Breast epithelium (tissue), 4 donors: ENCODE results near the gene CRYBB3. TPM values are rescaled to one million over a fixed set of nuclear protein-coding genes. Genes with fewer than 3 reads are reported as not detected.

Experiments
- DNase-seq, 2 donors: peaks; one replicate each; pipeline ENCODE4 v3.0.0-alpha.2; 2019; ENCODE audit warnings: low spot score in 2 of 2
- H3K27ac ChIP-seq, 2 donors: fragments of 200-600 bp; sonication (generic) in 1 of 2; one replicate each; pipeline ENCODE4 v1.5.1; 2016 to 2019; ENCODE audit warnings: mild to moderate bottlenecking in 1 of 2
- H3K27me3 ChIP-seq, 2 donors: fragments of 200-600 bp; sonication (generic) in 1 of 2; one replicate each; pipeline versions ENCODE4 v1.5.1 to v1.6.0; 2017 to 2019; ENCODE audit warnings: control low read depth in 1 of 2, mild to moderate bottlenecking in 1 of 2
- H3K36me3 ChIP-seq: fragments of 200-600 bp; one replicate; pipeline ENCODE4 v1.5.1; 2019
- H3K4me1 ChIP-seq, 2 donors: fragments of 200-600 bp; sonication (generic); one replicate each; pipeline ENCODE4 v1.5.1; 2016 to 2019; ENCODE audit warnings: control low read depth in 1 of 2
- H3K4me3 ChIP-seq, 3 donors: fragments of 200-600 bp; sonication (generic); 1 replicate in 2 of 3; 2 replicates in 1 of 3; pipeline ENCODE4 v1.5.1; 2016 to 2019; ENCODE audit warnings: mild to moderate bottlenecking in 3 of 3, moderate library complexity in 2 of 3
- H3K9me3 ChIP-seq, 2 donors: fragments of 200-600 bp; sonication (generic) in 1 of 2; one replicate each; pipeline ENCODE4 v1.5.1; 2016 to 2019; ENCODE audit warnings: control low read depth in 1 of 2
- CTCF ChIP-seq, 3 donors: fragments of 450-650 bp; IDR thresholded peaks; one replicate each; pipeline ENCODE4 v1.5.1; 2016 to 2017; ENCODE audit warnings: antibody characterized with exemption in 3 of 3, mild to moderate bottlenecking in 3 of 3, moderate library complexity in 3 of 3
- POLR2A ChIP-seq: fragments of 450-650 bp; IDR thresholded peaks from one replicate; pipeline ENCODE4 v1.6.1; 2016; ENCODE audit warnings: antibody characterized with exemption, mild to moderate bottlenecking, moderate library complexity
- POLR2AphosphoS5 ChIP-seq, 3 donors: sonication (generic); formaldehyde crosslinking; IDR thresholded peaks; one replicate each; pipeline ENCODE4 v1.6.1; 2017; ENCODE audit warnings: antibody characterized with exemption in 3 of 3
- intact Hi-C: fragments of 100-400 bp; cut with DNase I; formaldehyde crosslinking; loops from one replicate; pipeline ENCODE4 v1.15.1; 2023; ENCODE audit warnings: low total_unique reads
- total RNA-seq, 3 donors: library from RNA; depleted of rRNA; stranded (reverse); fragments of >200 nt; gene quantifications; one replicate each; pipeline ENCODE4 v1.1.0, GENCODE V29; 2016

Gene CRYBB3
- total RNA-seq, 3 donors from 2014 or later = 0.66 TPM; not detected in 2

DNA sequence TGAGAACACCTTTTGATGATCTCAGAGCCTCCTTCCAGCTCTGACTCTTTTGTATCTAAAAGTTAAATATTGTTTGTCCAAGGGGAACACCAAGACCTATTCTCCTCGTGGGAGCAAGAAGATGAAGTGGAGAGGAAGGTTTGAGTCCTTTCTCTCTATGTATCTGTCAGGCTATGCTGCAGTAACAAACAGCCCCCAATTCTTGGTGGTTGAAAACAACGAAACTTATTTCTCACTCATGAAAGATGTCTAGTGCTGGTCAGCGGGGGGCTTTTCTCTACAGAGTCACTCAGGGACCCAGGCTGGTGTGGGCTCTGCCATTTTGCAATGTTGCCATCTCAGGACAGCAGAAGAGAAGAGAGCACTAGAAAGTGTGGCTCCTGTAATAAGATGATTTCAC is 13.6 kb downstream of the CRYBB3 start:
- H3K27ac ChIP-seq = no peak overlapping the region
- TF ChIP-seq CTCF (IDR thresholded peaks at IDR 0.05) (no peak), POLR2AphosphoS5 (IDR thresholded peaks at IDR 0.05) (no peak), POLR2A (no peak)

GRCh38 chr22:25216230-25216629 is 16.6 kb downstream of the CRYBB3 start:
- H3K4me3 ChIP-seq = no peak overlapping the region
- no peaks in the 10 kb centered on the region for H3K36me3 ChIP-seq
- no peaks in the 10 kb centered on the region for H3K4me1 ChIP-seq
- no peaks in the 10 kb centered on the region for H3K27me3 ChIP-seq
- no peak for DNase-seq
- peaks cover 0 to 5% of the 10 kb centered on the region in 2 donors for H3K9me3 ChIP-seq
- no peak for TF ChIP-seq POLR2A
- TF ChIP-seq CTCF (IDR thresholded peaks at IDR 0.05) = no peak
- no peak for TF ChIP-seq POLR2AphosphoS5 (IDR thresholded peaks at IDR 0.05)
- intact Hi-C loops = no loop called here
- H3K27ac ChIP-seq = no peak overlapping the region

More for the DNA sequence above, 13.6 kb downstream of the CRYBB3 start:
- no peaks in the 10 kb centered on the region for H3K36me3 ChIP-seq
- no peak overlapping the region for H3K4me3 ChIP-seq
- peaks cover 0 to 5% of the 10 kb centered on the region in 2 donors for H3K9me3 ChIP-seq
- H3K27me3 ChIP-seq = no peaks in the 10 kb centered on the region
- no peaks in the 10 kb centered on the region for H3K4me1 ChIP-seq
- intact Hi-C loops = no loop called here
- DNase-seq = no peak

- H3K27ac ChIP-seq = no peak within 1 kb of the TSS
- no peak within 1 kb of the TSS for H3K4me3 ChIP-seq
- TF ChIP-seq POLR2AphosphoS5 (IDR thresholded peaks at IDR 0.05) = no peak
- no peak for TF ChIP-seq POLR2A
- TF ChIP-seq CTCF (IDR thresholded peaks at IDR 0.05) = no peak
- no peaks in the 10 kb centered on the region for H3K4me1 ChIP-seq
- no peaks in the 10 kb centered on the region for H3K9me3 ChIP-seq
- H3K36me3 ChIP-seq = no peaks in the 10 kb centered on the region
- intact Hi-C loops = no loop called here
- no peaks in the 10 kb centered on the region for H3K27me3 ChIP-seq
- no peak for DNase-seq
Measured at GRCh38 chr22:25219211-25219689, 19.6 kb downstream of the CRYBB3 start, which contains the start of gene CRYBB2. Gene CRYBB2 (plus strand): TSS chr22:25219639. CDS start chr22:25221430, 1,791 bp downstream.

GRCh38 chr22:25219948-25220442 is 20.3 kb downstream of the CRYBB3 start:
- H3K27me3 ChIP-seq = no peaks in the 10 kb centered on the region
- H3K27ac ChIP-seq = no peak overlapping the region
- no peaks in the 10 kb centered on the region for H3K9me3 ChIP-seq
- no peak overlapping the region for H3K4me3 ChIP-seq
- H3K36me3 ChIP-seq = no peaks in the 10 kb centered on the region
- intact Hi-C loops = no loop called here
- no peaks in the 10 kb centered on the region for H3K4me1 ChIP-seq
- no peak for TF ChIP-seq CTCF (IDR thresholded peaks at IDR 0.05)
- no peak for TF ChIP-seq POLR2A
- no peak for TF ChIP-seq POLR2AphosphoS5 (IDR thresholded peaks at IDR 0.05)
- no peak for DNase-seq

- no peak overlapping the region for H3K4me3 ChIP-seq
- no peaks in the 10 kb centered on the region for H3K27me3 ChIP-seq
- H3K36me3 ChIP-seq = no peaks in the 10 kb centered on the region
- H3K9me3 ChIP-seq = no peaks in the 10 kb centered on the region
- H3K4me1 ChIP-seq = no peaks in the 10 kb centered on the region
- H3K27ac ChIP-seq = no peak overlapping the region
- intact Hi-C loops = no loop called here
- no peak for TF ChIP-seq CTCF (IDR thresholded peaks at IDR 0.05)
- TF ChIP-seq POLR2AphosphoS5 (IDR thresholded peaks at IDR 0.05) = no peak
- no peak for TF ChIP-seq POLR2A
- DNase-seq = no peak
Measured at GRCh38 chr22:25221790-25222189, 22.1 kb downstream of the CRYBB3 start.
